Endothelial cell of umbilical vein (primary cell): ENCODE results near the gene CYFIP2. TPM values are rescaled to one million over a fixed set of nuclear protein-coding genes. Genes with fewer than 3 reads are reported as not detected.

ENCODE experiments used
- BruUV-seq: library from RNA; stranded (reverse); fragments of 400-500 nt; replicated peaks from 2 replicates; lab custom pipeline; 2021; lab: Mats Ljungman, UMichigan
- CTCF ChIA-PET: fragments of 300-600, 350-600 bp; sonication (Branson Sonifier 250); formaldehyde crosslinking; loops from one replicate; lab custom pipeline; 2021; ENCODE audit warnings: antibody characterized with exemption, inconsistent platforms; lab: Charles Lee
- POLR2A ChIA-PET: fragments of 300-600, 350-600 bp; sonication (Branson Sonifier 250); formaldehyde crosslinking; loops from one replicate; lab custom pipeline; 2021; ENCODE audit warnings: antibody characterized with exemption, inconsistent platforms; lab: Charles Lee
- DNase-seq: peaks from one replicate; pipeline ENCODE4 v3.0.0-alpha.2; 2011; ENCODE audit warnings: low read depth, low spot score
- FAIRE-seq: peaks from 2 replicates; lab custom pipeline; 2011; peaks lifted over from hg19 to GRCh38; lab: Jason Lieb, UNC
- H2AFZ ChIP-seq: 2 replicates; pipeline ENCODE4 v1.6.0; 2012; ENCODE audit warnings: low read depth, low read length, control low read depth, inconsistent platforms
- H3K27ac ChIP-seq: 2 replicates; pipeline ENCODE4 v1.5.1; 2011; ENCODE audit warnings: low read depth, mild to moderate bottlenecking, control low read depth, low read length, moderate library complexity; ENCODE audit not compliant: insufficient read depth
- H3K27me3 ChIP-seq, 2 experiments: 2 replicates each; pipeline versions ENCODE4 v1.6.0 to v1.6.1; 2011; ENCODE audit warnings: low read length in 2 of 2, mixed read lengths in 1 of 2; ENCODE audit not compliant: control insufficient read depth in 2 of 2, insufficient read depth in 2 of 2
- H3K36me3 ChIP-seq, 2 experiments: 2 replicates in 1 of 2; 3 replicates in 1 of 2; pipeline ENCODE4 v1.5.1; 2011; ENCODE audit warnings: low read length in 2 of 2, mild to moderate bottlenecking in 1 of 2, moderate library complexity in 1 of 2; ENCODE audit not compliant: control insufficient read depth in 2 of 2, insufficient read depth in 2 of 2; ENCODE audit errors: extremely low read depth in 1 of 2
- H3K4me1 ChIP-seq: 3 replicates; pipeline ENCODE4 v1.5.1; 2011; ENCODE audit warnings: mild to moderate bottlenecking, low read length; ENCODE audit not compliant: control insufficient read depth, insufficient read depth; ENCODE audit errors: extremely low read depth
- H3K4me2 ChIP-seq: 2 replicates; pipeline ENCODE4 v1.6.1; 2011; ENCODE audit warnings: low read length, control low read depth, mixed read lengths; ENCODE audit not compliant: insufficient read depth
- H3K4me3 ChIP-seq, 3 experiments: fragments of 200-600 bp in 1 of 3; sonication (generic), shearing (Covaris generic) in 1 of 3; replicated peaks in 1 of 3; 2 replicates each; pipeline ENCODE4 v1.5.1; 2011 to 2016; ENCODE audit warnings: control low read depth in 3 of 3, low read length in 3 of 3, mild to moderate bottlenecking in 2 of 3, inconsistent platforms in 1 of 3, low read depth in 1 of 3, moderate library complexity in 1 of 3; ENCODE audit not compliant: insufficient read depth in 1 of 3
- H3K79me2 ChIP-seq: 2 replicates; pipeline ENCODE4 v1.6.0; 2012; ENCODE audit warnings: low read length, inconsistent platforms; ENCODE audit not compliant: control insufficient read depth, insufficient read depth
- H3K9ac ChIP-seq: replicated peaks from 2 replicates; pipeline ENCODE3; 2011; ENCODE audit warnings: low read length, control low read depth; ENCODE audit not compliant: insufficient read depth; ENCODE audit errors: extremely low read depth
- H3K9me1 ChIP-seq: replicated peaks from 3 replicates; pipeline ENCODE4 v1.6.0; 2011; ENCODE audit warnings: mild to moderate bottlenecking, low read length; ENCODE audit not compliant: control insufficient read depth, insufficient read depth; ENCODE audit errors: extremely low read depth
- H3K9me3 ChIP-seq: replicated peaks from 2 replicates; pipeline ENCODE4 v1.5.1; 2012; ENCODE audit warnings: low read length, inconsistent platforms; ENCODE audit not compliant: control insufficient read depth, insufficient read depth
- H4K20me1 ChIP-seq: replicated peaks from 2 replicates; pipeline ENCODE3; 2011; ENCODE audit warnings: mild to moderate bottlenecking, low read length; ENCODE audit not compliant: control insufficient read depth, insufficient read depth; ENCODE audit errors: extremely low read depth
- EZH2 ChIP-seq: IDR thresholded peaks from 2 replicates; pipeline ENCODE4 v1.6.1; 2012; ENCODE audit warnings: borderline replicate concordance, low read depth, mild to moderate bottlenecking, moderate library complexity, low read length, inconsistent platforms; ENCODE audit not compliant: severe bottlenecking
- FOS ChIP-seq: IDR thresholded peaks from 2 replicates; pipeline ENCODE4 v1.6.1; 2011; ENCODE audit warnings: mild to moderate bottlenecking, low read length, moderate library complexity, borderline replicate concordance; ENCODE audit not compliant: insufficient read depth
- GATA2 ChIP-seq: IDR thresholded peaks from 2 replicates; pipeline ENCODE4 v1.7.0; 2011; ENCODE audit warnings: low read depth, mild to moderate bottlenecking, moderate library complexity, mixed read lengths, low read length; ENCODE audit not compliant: insufficient read length, insufficient read depth
- JUN ChIP-seq: IDR thresholded peaks from 2 replicates; pipeline ENCODE4 v1.6.1; 2011; ENCODE audit warnings: borderline replicate concordance, low read depth; ENCODE audit not compliant: insufficient read length, insufficient read depth
- MYC ChIP-seq: IDR thresholded peaks from one replicate; pipeline ENCODE4 v1.6.1; 2011; ENCODE audit warnings: mild to moderate bottlenecking, low read depth, low read length
- POLR2A ChIP-seq: IDR thresholded peaks from 2 replicates; pipeline ENCODE4 v1.6.1; 2012; ENCODE audit warnings: low read depth, mild to moderate bottlenecking, control low read depth, low read length
- POLR2AphosphoS5 ChIP-seq: IDR thresholded peaks from 2 replicates; pipeline ENCODE4 v1.6.1; 2012; ENCODE audit warnings: low read depth, mild to moderate bottlenecking, control low read depth, low read length, moderate library complexity; ENCODE audit not compliant: insufficient read depth
- dilution Hi-C: fragments of 300-500 bp; cut with MboI; formaldehyde crosslinking; loops from one replicate; pipeline ENCODE4 v1.15.0; 2019; ENCODE audit warnings: low sequenced_read_pairs; ENCODE audit not compliant: extremely low pct_ligation_motif_present
- intact Hi-C: fragments of 100-400 bp; cut with micrococcal nuclease; formaldehyde crosslinking; loops from one replicate; pipeline ENCODE4 v1.10.0; 2022
- polyA plus RNA-seq, 4 experiments: library from polyadenylated mRNA; depleted of rRNA in 3 of 4; stranded (reverse) in 3 of 4; unstranded in 1 of 4; fragments of >200 nt; gene quantifications; 2 replicates each; pipeline versions ENCODE4 v1.2.1 to v1.2.3, GENCODE V29; 2011 to 2012; ENCODE audit warnings: missing spikeins in 1 of 4
- total RNA-seq: library from RNA; stranded (reverse); gene quantifications from 2 replicates; pipeline ENCODE4 v1.2.3, GENCODE V29; 2021
- TF ChIP-seq, protein P1 (sequence below), 2 donors: IDR thresholded peaks; 1 replicate in 1 of 2; 2 replicates in 1 of 2; pipeline ENCODE4 v1.5.1; 2011; ENCODE audit warnings: low read length in 2 of 2, mild to moderate bottlenecking in 2 of 2, moderate library complexity in 2 of 2, control low read depth in 1 of 2, inconsistent platforms in 1 of 2, low read depth in 1 of 2; ENCODE audit not compliant: insufficient read depth in 1 of 2; ENCODE audit errors: extremely low read depth in 1 of 2
- TF ChIP-seq, protein P2 (sequence below): IDR thresholded peaks from 2 replicates; pipeline ENCODE4 v1.6.1; 2011; ENCODE audit not compliant: insufficient read depth, insufficient read length

CYFIP2 gene
- total and polyA plus RNA-seq, 2 donors (not counting 3 experiments of a cell fraction or from before 2014, with no cell fraction given): 9.2 to 22.4 TPM

DNA sequence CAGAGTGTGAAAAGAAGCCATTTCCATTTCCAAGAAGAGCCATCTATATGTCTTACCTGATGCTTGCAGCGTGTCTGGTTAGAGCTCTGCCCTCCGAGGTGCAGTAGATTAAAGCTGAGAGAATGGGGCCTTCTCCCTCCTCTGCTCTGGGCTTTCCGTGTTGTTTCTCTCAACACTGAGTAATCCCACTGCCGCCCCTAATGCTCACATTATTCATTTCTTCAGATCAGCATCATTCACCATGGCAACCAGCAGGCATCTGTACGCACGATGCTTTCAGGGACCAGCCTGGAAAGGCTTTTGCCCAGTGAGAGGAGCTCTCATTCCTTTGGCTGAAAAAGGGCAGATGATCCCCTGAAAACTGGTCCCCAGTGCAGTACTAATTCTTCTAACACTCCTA, 79.6 kb downstream of the CYFIP2 start:
- no peaks in the 10 kb centered on the region for H4K20me1 ChIP-seq
- dilution Hi-C loops (loop anchor here (25.0 kb wide), 1 partner anchor 142 kb away; no protein-coding TSS in a partner anchor), intact Hi-C loops (no loop called here)
- no peaks in the 10 kb centered on the region for H3K79me2 ChIP-seq
- no peak overlapping the region for H3K9ac ChIP-seq
- ChIA-PET POLR2A (no interaction called here), CTCF (interaction anchor here (2.8 to 5.3 kb wide), 5 partner anchors 9 to 133 kb away, joined by 17 to 48 read pairs (median 37); no protein-coding TSS in a partner anchor)
- H3K27me3 ChIP-seq: peaks cover 0 to 3% of the 10 kb centered on the region in 2 experiments
- H3K36me3 ChIP-seq: no peaks in the 10 kb centered on the region
- no peak overlapping the region for H2AFZ ChIP-seq
- no peak overlapping the region for H3K4me3 ChIP-seq
- no peak for FAIRE-seq
- no peak for DNase-seq
- H3K9me3 ChIP-seq: no peaks in the 10 kb centered on the region
- no peak for TF ChIP-seq FOS
- TF ChIP-seq, protein P1, sequence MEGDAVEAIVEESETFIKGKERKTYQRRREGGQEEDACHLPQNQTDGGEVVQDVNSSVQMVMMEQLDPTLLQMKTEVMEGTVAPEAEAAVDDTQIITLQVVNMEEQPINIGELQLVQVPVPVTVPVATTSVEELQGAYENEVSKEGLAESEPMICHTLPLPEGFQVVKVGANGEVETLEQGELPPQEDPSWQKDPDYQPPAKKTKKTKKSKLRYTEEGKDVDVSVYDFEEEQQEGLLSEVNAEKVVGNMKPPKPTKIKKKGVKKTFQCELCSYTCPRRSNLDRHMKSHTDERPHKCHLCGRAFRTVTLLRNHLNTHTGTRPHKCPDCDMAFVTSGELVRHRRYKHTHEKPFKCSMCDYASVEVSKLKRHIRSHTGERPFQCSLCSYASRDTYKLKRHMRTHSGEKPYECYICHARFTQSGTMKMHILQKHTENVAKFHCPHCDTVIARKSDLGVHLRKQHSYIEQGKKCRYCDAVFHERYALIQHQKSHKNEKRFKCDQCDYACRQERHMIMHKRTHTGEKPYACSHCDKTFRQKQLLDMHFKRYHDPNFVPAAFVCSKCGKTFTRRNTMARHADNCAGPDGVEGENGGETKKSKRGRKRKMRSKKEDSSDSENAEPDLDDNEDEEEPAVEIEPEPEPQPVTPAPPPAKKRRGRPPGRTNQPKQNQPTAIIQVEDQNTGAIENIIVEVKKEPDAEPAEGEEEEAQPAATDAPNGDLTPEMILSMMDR (IDR thresholded peaks at IDR 0.05; ENCODE audit: extremely low read depth in 1 of 2, insufficient read depth in 1 of 2, low read depth in 1 of 2, low read length in 2 of 2): no peak
- no peaks in the 10 kb centered on the region for H3K9me1 ChIP-seq
- H3K27ac ChIP-seq: no peak overlapping the region
- no peak overlapping the region for H3K4me2 ChIP-seq
- H3K4me1 ChIP-seq: no peaks in the 10 kb centered on the region
- no TSS peak for BruUV-seq

DNA sequence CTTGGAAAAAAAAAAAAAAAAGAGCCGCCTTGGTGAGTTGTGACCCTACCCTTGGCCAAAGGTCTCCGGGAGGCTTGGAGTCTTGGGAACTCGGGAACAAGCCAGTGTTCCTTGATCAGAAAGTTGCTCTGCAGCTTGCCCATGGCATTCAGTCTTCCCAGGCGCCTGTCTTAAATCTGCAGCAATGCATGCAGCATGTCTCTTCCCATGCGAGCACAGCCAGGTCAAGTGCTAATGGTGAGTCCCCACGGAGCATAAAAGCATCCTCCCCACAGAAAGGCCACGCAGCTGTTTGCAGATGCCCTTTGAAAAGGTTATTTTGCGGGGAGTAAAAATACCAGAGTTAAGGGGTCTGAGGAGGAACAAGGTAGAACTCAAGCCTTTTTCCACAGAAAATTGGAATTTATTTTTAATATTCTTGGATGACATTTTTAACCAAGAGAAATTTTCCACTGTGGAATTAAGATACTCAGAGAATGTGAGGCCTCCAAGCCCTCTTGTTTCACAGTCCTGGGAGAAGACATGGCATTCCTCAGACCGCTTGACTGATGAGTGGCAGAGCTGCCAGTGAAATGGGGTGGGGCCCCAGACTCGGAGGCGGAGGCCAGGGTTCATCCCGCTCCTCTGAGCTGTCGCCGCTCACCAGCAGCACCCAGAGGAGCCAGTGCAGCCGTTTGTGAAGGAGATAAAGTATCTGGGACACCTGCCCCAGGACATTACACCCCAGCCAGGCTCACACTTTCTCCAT, 81.6 kb downstream of the CYFIP2 start:
- FAIRE-seq: no peak
- intact Hi-C loops: no loop called here
- Histone ChIP-seq H3K27me3 (peaks cover 0 to 3% of the 10 kb centered on the region in 2 experiments), H3K4me2 (no peak overlapping the region), H3K27ac (no peak overlapping the region), H3K79me2 (no peaks in the 10 kb centered on the region), H3K4me3 (no peak overlapping the region), H3K9me3 (no peaks in the 10 kb centered on the region), H3K4me1 (peaks cover 13% of the 10 kb centered on the region), H4K20me1 (no peaks in the 10 kb centered on the region), H3K9me1 (no peaks in the 10 kb centered on the region), H3K9ac (no peak overlapping the region), H3K36me3 (no peaks in the 10 kb centered on the region), H2AFZ (no peak overlapping the region)
- dilution Hi-C loops: loop anchor here (25.0 kb wide), 1 partner anchor 140 kb away; no protein-coding TSS in a partner anchor
- ChIA-PET POLR2A (no interaction called here), CTCF (interaction anchor here (0.6 to 5.3 kb wide), 6 partner anchors 7 to 371 kb away, joined by 3 to 36 read pairs (median 4); no protein-coding TSS in a partner anchor)
- no peak for DNase-seq
- TF ChIP-seq, protein P2, sequence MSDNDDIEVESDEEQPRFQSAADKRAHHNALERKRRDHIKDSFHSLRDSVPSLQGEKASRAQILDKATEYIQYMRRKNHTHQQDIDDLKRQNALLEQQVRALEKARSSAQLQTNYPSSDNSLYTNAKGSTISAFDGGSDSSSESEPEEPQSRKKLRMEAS: no peak
- TF ChIP-seq FOS: no peak
- no peak for TF ChIP-seq GATA2
- no peak for TF ChIP-seq POLR2AphosphoS5
- no peak for TF ChIP-seq POLR2A
- TF ChIP-seq, protein P1 (IDR thresholded peaks at IDR 0.05; ENCODE audit: extremely low read depth in 1 of 2, insufficient read depth in 1 of 2, low read depth in 1 of 2, low read length in 2 of 2): no peak
- TF ChIP-seq JUN: no peak
- TF ChIP-seq EZH2: no peak
- no peak for TF ChIP-seq MYC
- no TSS peak for BruUV-seq
